ENCODE measurements around the gene ADORA1. TPM values are rescaled to one million over a fixed set of nuclear protein-coding genes. Genes with fewer than 3 reads are reported as not detected.

Gene ADORA1
- total and polyA plus RNA-seq, 10 of the 15 experiments (the other 5 are each of a cell fraction or from before 2014, with no cell fraction given): not detected

GRCh38 chr1:203173566-203173965, 46.0 kb downstream of the ADORA1 start (continued):
- TF ChIP-seq, protein P1, sequence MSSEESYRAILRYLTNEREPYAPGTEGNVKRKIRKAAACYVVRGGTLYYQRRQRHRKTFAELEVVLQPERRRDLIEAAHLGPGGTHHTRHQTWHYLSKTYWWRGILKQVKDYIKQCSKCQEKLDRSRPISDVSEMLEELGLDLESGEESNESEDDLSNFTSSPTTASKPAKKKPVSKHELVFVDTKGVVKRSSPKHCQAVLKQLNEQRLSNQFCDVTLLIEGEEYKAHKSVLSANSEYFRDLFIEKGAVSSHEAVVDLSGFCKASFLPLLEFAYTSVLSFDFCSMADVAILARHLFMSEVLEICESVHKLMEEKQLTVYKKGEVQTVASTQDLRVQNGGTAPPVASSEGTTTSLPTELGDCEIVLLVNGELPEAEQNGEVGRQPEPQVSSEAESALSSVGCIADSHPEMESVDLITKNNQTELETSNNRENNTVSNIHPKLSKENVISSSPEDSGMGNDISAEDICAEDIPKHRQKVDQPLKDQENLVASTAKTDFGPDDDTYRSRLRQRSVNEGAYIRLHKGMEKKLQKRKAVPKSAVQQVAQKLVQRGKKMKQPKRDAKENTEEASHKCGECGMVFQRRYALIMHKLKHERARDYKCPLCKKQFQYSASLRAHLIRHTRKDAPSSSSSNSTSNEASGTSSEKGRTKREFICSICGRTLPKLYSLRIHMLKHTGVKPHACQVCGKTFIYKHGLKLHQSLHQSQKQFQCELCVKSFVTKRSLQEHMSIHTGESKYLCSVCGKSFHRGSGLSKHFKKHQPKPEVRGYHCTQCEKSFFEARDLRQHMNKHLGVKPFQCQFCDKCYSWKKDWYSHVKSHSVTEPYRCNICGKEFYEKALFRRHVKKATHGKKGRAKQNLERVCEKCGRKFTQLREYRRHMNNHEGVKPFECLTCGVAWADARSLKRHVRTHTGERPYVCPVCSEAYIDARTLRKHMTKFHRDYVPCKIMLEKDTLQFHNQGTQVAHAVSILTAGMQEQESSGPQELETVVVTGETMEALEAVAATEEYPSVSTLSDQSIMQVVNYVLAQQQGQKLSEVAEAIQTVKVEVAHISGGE (CRISPR knock-in tag; IDR thresholded peaks at IDR 0.05): no peak
- no peak for TF ChIP-seq JUND (IDR thresholded peaks at IDR 0.05; ENCODE audit: low read depth, low read length)
- TF ChIP-seq RB1 (IDR thresholded peaks at IDR 0.05; ENCODE audit: borderline replicate concordance): peak; percentile 92; the same call in 1 of the 2 replicates
- TF ChIP-seq HDAC6 (IDR thresholded peaks at IDR 0.05; ENCODE audit: unreplicated experiment): no peak
- no peak for TF ChIP-seq POLR2AphosphoS2 (IDR thresholded peaks at IDR 0.05; ENCODE audit: low read depth, low read length)
- no peak for TF ChIP-seq ZNF217 (IDR thresholded peaks at IDR 0.05)
- no peak for TF ChIP-seq ZNF384 (IDR thresholded peaks at IDR 0.05; ENCODE audit: borderline replicate concordance, low read depth, low read length)
- no peak for TF ChIP-seq ZNF687 (IDR thresholded peaks at IDR 0.05)
- no peak for TF ChIP-seq NFYA (IDR thresholded peaks at IDR 0.05; ENCODE audit: borderline replicate concordance, low read depth, low read length)
- TF ChIP-seq STAT3 (IDR thresholded peaks at IDR 0.05; ENCODE audit: low read depth, low read length): no peak
- no peak for TF ChIP-seq BCLAF1 (IDR thresholded peaks at IDR 0.05)
- TF ChIP-seq SMAD1 (IDR thresholded peaks at IDR 0.05; ENCODE audit: low read depth, partially characterized antibody): no peak
- TF ChIP-seq POU2F2 (IDR thresholded peaks at IDR 0.05; ENCODE audit: borderline replicate concordance, low read depth, low read length): no peak
- no peak for TF ChIP-seq EP300 (IDR thresholded peaks at IDR 0.05; ENCODE audit: borderline replicate concordance in 1 of 2, control insufficient read depth in 1 of 2, low read depth in 2 of 2, low read length in 2 of 2)
- TF ChIP-seq LARP7 (IDR thresholded peaks at IDR 0.05): no peak
- TF ChIP-seq ETV6 (conservative IDR thresholded peaks at IDR 0.05 in 1 of 2, IDR thresholded peaks at IDR 0.05 in 1 of 2; ENCODE audit: borderline replicate concordance in 1 of 2, low read depth in 1 of 2): no peak
- TF ChIP-seq RELA (IDR thresholded peaks at IDR 0.05; ENCODE audit: borderline replicate concordance, partially characterized antibody): no peak
- TF ChIP-seq, protein P2, sequence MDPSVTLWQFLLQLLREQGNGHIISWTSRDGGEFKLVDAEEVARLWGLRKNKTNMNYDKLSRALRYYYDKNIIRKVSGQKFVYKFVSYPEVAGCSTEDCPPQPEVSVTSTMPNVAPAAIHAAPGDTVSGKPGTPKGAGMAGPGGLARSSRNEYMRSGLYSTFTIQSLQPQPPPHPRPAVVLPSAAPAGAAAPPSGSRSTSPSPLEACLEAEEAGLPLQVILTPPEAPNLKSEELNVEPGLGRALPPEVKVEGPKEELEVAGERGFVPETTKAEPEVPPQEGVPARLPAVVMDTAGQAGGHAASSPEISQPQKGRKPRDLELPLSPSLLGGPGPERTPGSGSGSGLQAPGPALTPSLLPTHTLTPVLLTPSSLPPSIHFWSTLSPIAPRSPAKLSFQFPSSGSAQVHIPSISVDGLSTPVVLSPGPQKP (IDR thresholded peaks at IDR 0.05; ENCODE audit: low read depth, low read length): no peak
- TF ChIP-seq STAT1 (conservative IDR thresholded peaks at IDR 0.05): no peak

All from GM12878 (cell line).